CD14-positive monocyte (primary cell): ENCODE measurements around the gene ZNF345. TPM values are rescaled to one million over a fixed set of nuclear protein-coding genes. Genes with fewer than 3 reads are reported as not detected.

Experiments used
- DNase-seq, 3 donors: peaks; one replicate each; pipeline ENCODE4 v3.0.0-alpha.2; 2011 to 2022
- H2AFZ ChIP-seq: 2 replicates; pipeline ENCODE4 v1.6.0; 2012; ENCODE audit warnings: mild to moderate bottlenecking, low read depth, low read length, inconsistent platforms; ENCODE audit not compliant: insufficient read depth, poor library complexity, severe bottlenecking
- H3K27ac ChIP-seq, 2 donors: 1 replicate in 1 of 2; 2 replicates in 1 of 2; pipeline ENCODE4 v1.5.1; 2012 to 2013; ENCODE audit warnings: low read length in 2 of 2, control low read depth in 1 of 2, inconsistent platforms in 1 of 2, low read depth in 1 of 2, mild to moderate bottlenecking in 1 of 2
- H3K27me3 ChIP-seq, 2 donors: one replicate each; pipeline versions ENCODE4 v1.6.0 to v1.6.1; 2011 to 2013; ENCODE audit warnings: low read length in 2 of 2; ENCODE audit not compliant: control insufficient read depth in 2 of 2, insufficient read depth in 2 of 2
- H3K36me3 ChIP-seq, 2 donors: replicated peaks in 1 of 2; 1 replicate in 1 of 2; 2 replicates in 1 of 2; pipeline versions ENCODE4 v1.5.1 to v1.6.1; 2012 to 2013; ENCODE audit warnings: low read length in 2 of 2, control low read depth in 1 of 2, inconsistent platforms in 1 of 2, mild to moderate bottlenecking in 1 of 2; ENCODE audit not compliant: insufficient read depth in 2 of 2, control insufficient read depth in 1 of 2
- H3K4me1 ChIP-seq, 2 donors: 1 replicate in 1 of 2; 2 replicates in 1 of 2; pipeline versions ENCODE4 v1.5.1 to v1.6.1; 2012 to 2013; ENCODE audit warnings: low read length in 2 of 2, control low read depth in 1 of 2, inconsistent platforms in 1 of 2, mild to moderate bottlenecking in 1 of 2, moderate library complexity in 1 of 2; ENCODE audit not compliant: insufficient read depth in 2 of 2, control insufficient read depth in 1 of 2
- H3K4me2 ChIP-seq: replicated peaks from 2 replicates; pipeline ENCODE3; 2012; ENCODE audit warnings: low read length, moderate library complexity, mild to moderate bottlenecking; ENCODE audit not compliant: poor library complexity, severe bottlenecking; ENCODE audit errors: extremely low read depth
- H3K4me3 ChIP-seq, 3 experiments: fragments of 200-600 bp in 1 of 3; sonication (generic) in 1 of 3; replicated peaks in 1 of 3; 1 replicate in 2 of 3; 2 replicates in 1 of 3; pipeline ENCODE4 v1.5.1; 2011 to 2013; ENCODE audit warnings: low read length in 3 of 3, mild to moderate bottlenecking in 3 of 3, control low read depth in 2 of 3, low read depth in 2 of 3, inconsistent platforms in 1 of 3, moderate library complexity in 1 of 3
- H3K79me2 ChIP-seq: 2 replicates; pipeline ENCODE4 v1.6.0; 2012; ENCODE audit warnings: mild to moderate bottlenecking, control low read depth, inconsistent platforms, low read length, moderate library complexity; ENCODE audit not compliant: insufficient read depth
- H3K9ac ChIP-seq: 2 replicates; pipeline ENCODE4 v1.6.0; 2017; ENCODE audit warnings: low read length, mild to moderate bottlenecking; ENCODE audit not compliant: insufficient read depth, poor library complexity, severe bottlenecking
- H3K9me3 ChIP-seq, 2 donors: replicated peaks in 1 of 2; 1 replicate in 1 of 2; 2 replicates in 1 of 2; pipeline versions ENCODE4 v1.5.1 to v1.6.1; 2012 to 2013; ENCODE audit warnings: low read length in 2 of 2, control low read depth in 1 of 2; ENCODE audit not compliant: control insufficient read depth in 1 of 2, insufficient read depth in 1 of 2
- H4K20me1 ChIP-seq: 2 replicates; pipeline ENCODE4 v1.6.0; 2012; ENCODE audit warnings: mild to moderate bottlenecking, low read length, control low read depth, moderate library complexity; ENCODE audit not compliant: insufficient read depth
- H3K27ac Mint-ChIP-seq, 7 donors: one replicate each; pipeline ENCODE4 v1.8.0; 2020; ENCODE audit warnings: mild to moderate bottlenecking in 7 of 7, mixed read lengths in 7 of 7, moderate library complexity in 6 of 7, inconsistent platforms in 2 of 7
- H3K27me3 Mint-ChIP-seq, 3 donors: one replicate each; pipeline ENCODE4 v1.8.0; 2021 to 2022; ENCODE audit warnings: low read depth in 3 of 3, mild to moderate bottlenecking in 3 of 3, mixed read lengths in 3 of 3, moderate library complexity in 3 of 3, inconsistent platforms in 1 of 3
- H3K36me3 Mint-ChIP-seq, 2 donors: one replicate each; pipeline ENCODE4 v1.8.0; 2020; ENCODE audit warnings: mixed read lengths in 2 of 2, inconsistent platforms in 1 of 2, mild to moderate bottlenecking in 1 of 2
- H3K4me1 Mint-ChIP-seq: one replicate; pipeline ENCODE4 v1.8.0; 2020; ENCODE audit warnings: mild to moderate bottlenecking, mixed read lengths
- H3K4me3 Mint-ChIP-seq, 2 donors: one replicate each; pipeline ENCODE4 v1.8.0; 2020; ENCODE audit warnings: mild to moderate bottlenecking in 2 of 2, mixed read lengths in 2 of 2, moderate library complexity in 1 of 2
- H3K9me3 Mint-ChIP-seq, 7 donors: one replicate each; pipeline ENCODE4 v1.8.0; 2020 to 2022; ENCODE audit warnings: mixed read lengths in 7 of 7, mild to moderate bottlenecking in 6 of 7, moderate library complexity in 6 of 7, inconsistent platforms in 2 of 7
- WGBS: methylation state at CpG from one replicate; pipeline ENCODE4 v1.1.5; 2013; ENCODE audit warnings: missing lambda C conversion rate; ENCODE audit not compliant: insufficient coverage; 5-methylcytosine and 5-hydroxymethylcytosine counted together
- intact Hi-C, 2 donors: fragments of 100-400 bp; cut with micrococcal nuclease; formaldehyde crosslinking; loops; one replicate each; pipeline versions ENCODE4 v1.15.0 to v1.15.1; 2023
- polyA plus RNA-seq, 3 donors: library from polyadenylated mRNA; depleted of rRNA in 1 of 3; unstranded in 2 of 3; stranded (reverse) in 1 of 3; fragments of 300-500 nt in 2 of 3; fragments of >200 nt in 1 of 3; fragmentation: Illumina TruSeq in 2 of 3; gene quantifications; 1 replicate in 2 of 3; 2 replicates in 1 of 3; pipeline ENCODE4 v1.2.3, GENCODE V29; 2012 to 2021
- TF ChIP-seq, protein P1 (sequence below): fragments of 200-600 bp; IDR thresholded peaks from one replicate; pipeline ENCODE4 v1.8.0; 2022; ENCODE audit warnings: antibody characterized with exemption, mild to moderate bottlenecking

The ZNF345 gene
- polyA plus RNA-seq, 3 donors: 0.66 to 2.3 (median 1.3) TPM

GRCh38 chr19:36915992-36916830, 65.5 kb downstream of the ZNF345 start, which contains the start of the genes ZNF568 and ZNF829:
ZNF568 (plus strand) TSS chr19:36916332; CDS start chr19:36922771, 6,439 bp downstream.
ZNF829 (minus strand) TSS chr19:36916291; CDS start chr19:36915167, 1,124 bp downstream.
- Mint-ChIP-seq H3K27ac (peak within 1 kb of the TSS; percentile 79 to 96 (median 90)), H3K4me1 (peaks cover 18% of the 10 kb centered on the region), H3K4me3 (peak within 1 kb of the TSS; percentile 96), H3K27me3 (peaks cover 0 to 4% (median 2%) of the 10 kb centered on the region in 3 donors), H3K36me3 (peaks cover 16 to 19% of the 10 kb centered on the region in 2 donors), H3K9me3 (peaks cover 24 to 76% (median 56%) of the 10 kb centered on the region in 7 donors)
- peak within 1 kb of the TSS; percentile 97 for H2AFZ ChIP-seq
- H3K4me3 ChIP-seq: peak within 1 kb of the TSS; percentile 57 to 99 (median 78)
- H3K79me2 ChIP-seq: no peaks in the 10 kb centered on the region
- H3K27ac ChIP-seq: peak within 1 kb of the TSS; percentile 53 to 84
- DNase-seq: peak; percentile 62 to 72 (median 69)
- peaks cover 32 to 60% of the 10 kb centered on the region in 2 donors for H3K9me3 ChIP-seq
- H3K36me3 ChIP-seq: peaks cover 2 to 20% of the 10 kb centered on the region in 2 donors
- TF ChIP-seq, protein P1, sequence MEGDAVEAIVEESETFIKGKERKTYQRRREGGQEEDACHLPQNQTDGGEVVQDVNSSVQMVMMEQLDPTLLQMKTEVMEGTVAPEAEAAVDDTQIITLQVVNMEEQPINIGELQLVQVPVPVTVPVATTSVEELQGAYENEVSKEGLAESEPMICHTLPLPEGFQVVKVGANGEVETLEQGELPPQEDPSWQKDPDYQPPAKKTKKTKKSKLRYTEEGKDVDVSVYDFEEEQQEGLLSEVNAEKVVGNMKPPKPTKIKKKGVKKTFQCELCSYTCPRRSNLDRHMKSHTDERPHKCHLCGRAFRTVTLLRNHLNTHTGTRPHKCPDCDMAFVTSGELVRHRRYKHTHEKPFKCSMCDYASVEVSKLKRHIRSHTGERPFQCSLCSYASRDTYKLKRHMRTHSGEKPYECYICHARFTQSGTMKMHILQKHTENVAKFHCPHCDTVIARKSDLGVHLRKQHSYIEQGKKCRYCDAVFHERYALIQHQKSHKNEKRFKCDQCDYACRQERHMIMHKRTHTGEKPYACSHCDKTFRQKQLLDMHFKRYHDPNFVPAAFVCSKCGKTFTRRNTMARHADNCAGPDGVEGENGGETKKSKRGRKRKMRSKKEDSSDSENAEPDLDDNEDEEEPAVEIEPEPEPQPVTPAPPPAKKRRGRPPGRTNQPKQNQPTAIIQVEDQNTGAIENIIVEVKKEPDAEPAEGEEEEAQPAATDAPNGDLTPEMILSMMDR: peak; percentile 66
- H3K9ac ChIP-seq: peak within 1 kb of the TSS; percentile 71
- H3K4me2 ChIP-seq: peak within 1 kb of the TSS; percentile 87
- peaks cover 6 to 17% of the 10 kb centered on the region in 2 donors for H3K4me1 ChIP-seq
- H3K27me3 ChIP-seq: no peaks in the 10 kb centered on the region
- intact Hi-C loops: loop anchor here (2.0 to 10.0 kb wide), 4 partner anchors 61 to 299 kb away; partner anchors contain the start of genes ZNF345 (in 1 of the 2), ZNF383 (in 1 of the 2), ZNF567 (in 1 of the 2) and ZNF585B (in 1 of the 2)
- H4K20me1 ChIP-seq: no peaks in the 10 kb centered on the region
- WGBS: under 1% methylated on average over 53 of the region's 57 CpGs

GRCh38 chr19:36916991-36917390, 66.3 kb downstream of the ZNF345 start:
- Histone ChIP-seq H3K4me3 (peak overlapping the region in 2 of 3 experiments; percentile 57 to 99), H2AFZ (peak overlapping the region; percentile 97), H3K4me2 (peak overlapping the region; percentile 87), H4K20me1 (no peaks in the 10 kb centered on the region), H3K36me3 (peaks cover 2 to 25% of the 10 kb centered on the region in 2 donors), H3K79me2 (no peaks in the 10 kb centered on the region), H3K4me1 (peaks cover 6 to 17% of the 10 kb centered on the region in 2 donors), H3K27ac (no peak overlapping the region), H3K27me3 (no peaks in the 10 kb centered on the region), H3K9ac (peak overlapping the region; percentile 71), H3K9me3 (peaks cover 33 to 56% of the 10 kb centered on the region in 2 donors)
- Mint-ChIP-seq H3K36me3 (peaks cover 18 to 23% of the 10 kb centered on the region in 2 donors), H3K4me1 (peaks cover 18% of the 10 kb centered on the region), H3K27ac (no peak overlapping the region), H3K27me3 (peaks cover 0 to 4% (median 2%) of the 10 kb centered on the region in 3 donors), H3K9me3 (peaks cover 26 to 75% (median 55%) of the 10 kb centered on the region in 7 donors), H3K4me3 (peak overlapping the region; percentile 96)
- 77% methylated on average over 5 of the region's 7 CpGs for WGBS
- TF ChIP-seq, protein P1: no peak
- no peak for DNase-seq
- intact Hi-C loops: loop anchor here (2.0 to 10.0 kb wide), 4 partner anchors 62 to 298 kb away; partner anchors contain the start of genes ZNF345 (in 1 of the 2), ZNF383 (in 1 of the 2), ZNF567 (in 1 of the 2) and ZNF585B (in 1 of the 2)
